Amygdala (tissue), 56 donors: ENCODE data around the gene TMEM259.

Experiments used
- DNase-seq, 56 donors: peaks; one replicate each; lab custom pipeline; 2025; lab: John Stamatoyannopoulos, UW

The TMEM259 gene

GRCh38 chr19:964761-965694 is 55.9 kb downstream of the TMEM259 start:
- DNase-seq, result no peak

GRCh38 chr19:964116-964520 is 56.8 kb downstream of the TMEM259 start:
- DNase-seq, result no peak

DNA sequence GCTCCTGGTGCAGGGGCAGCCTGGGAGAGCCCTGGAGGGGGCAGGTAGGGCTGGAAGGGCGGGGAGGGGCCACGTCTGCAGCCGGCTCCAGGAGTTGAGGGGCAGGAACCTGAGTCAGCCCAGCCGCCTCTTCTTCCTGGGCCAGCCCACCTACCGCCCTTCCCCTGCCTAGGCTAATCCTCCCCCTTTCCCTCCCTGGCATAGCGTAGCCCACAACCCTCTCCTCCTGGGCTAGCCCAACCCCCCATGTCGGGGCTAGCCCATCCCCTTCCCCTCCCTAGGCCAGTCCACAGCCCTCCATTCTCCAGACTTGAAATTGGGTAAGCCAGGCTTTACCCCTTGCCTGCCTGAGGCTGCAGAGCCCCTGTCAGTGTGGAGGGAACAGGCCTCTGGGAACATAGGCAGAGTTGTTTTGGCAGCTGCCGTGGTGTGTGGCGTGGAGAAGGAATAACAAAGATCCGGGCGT is 57.4 kb downstream of the TMEM259 start:
- no peak for DNase-seq

GRCh38 chr19:962683-963400 is 58.1 kb downstream of the TMEM259 start:
- no peak for DNase-seq

- no peak for DNase-seq
These were observed 58.9 kb downstream of the TMEM259 start for GRCh38 chr19:961866-962620.

GRCh38 chr19:960601-960938 is 60.4 kb downstream of the TMEM259 start:
- no peak for DNase-seq

- no peak for DNase-seq
These were observed 60.9 kb downstream of the TMEM259 start for GRCh38 chr19:960020-960419.
